Measurements from ENCODE around the gene SYNPO2. TPM values are rescaled to one million over a fixed set of nuclear protein-coding genes. Genes with fewer than 3 reads are reported as not detected.

SYNPO2 gene
- total and polyA plus RNA-seq, 4 donors, result 85.9 to 1,531 (median 273) TPM

DNA sequence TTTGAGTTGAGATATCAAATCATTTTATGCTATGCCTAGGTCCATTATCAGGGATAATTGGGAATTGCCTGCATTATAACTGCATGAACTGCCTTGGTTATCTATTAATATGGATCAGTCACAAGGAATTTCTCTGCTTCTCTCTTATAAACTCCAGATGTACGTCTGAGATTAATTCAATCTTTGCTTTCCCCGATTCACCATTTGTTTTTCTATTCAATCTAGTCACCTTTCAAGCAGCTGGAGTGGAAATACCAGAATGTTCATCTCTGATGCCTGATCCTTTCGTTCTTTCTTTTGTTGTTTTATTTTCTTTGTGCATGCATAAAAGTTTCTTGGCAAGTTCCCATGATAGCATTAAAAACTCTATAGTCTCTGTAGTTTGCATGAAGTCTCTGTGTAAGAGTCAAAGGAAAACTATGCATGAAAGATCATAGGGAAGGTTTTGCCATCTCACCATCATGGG lies 22.6 kb downstream of the SYNPO2 start:
- peak overlapping the region in 1 of 2 donors; percentile 87 for H3K27ac ChIP-seq (ENCODE audit: low read depth in 1 of 2, low read length in 2 of 2)
- no peak for DNase-seq
- ATAC-seq (ENCODE audit: low FRiP score), result no peak
- H3K4me1 ChIP-seq (ENCODE audit: control insufficient read depth in 1 of 2, insufficient read depth in 2 of 2, low read length in 2 of 2), result peaks cover 0 to 11% of the 10 kb centered on the region in 2 donors
- no peaks in the 10 kb centered on the region for H3K36me3 ChIP-seq (ENCODE audit: control insufficient read depth in 1 of 2, insufficient read depth in 2 of 2, low read length in 1 of 2)
- 8% methylated on average over 3 of the region's 3 CpGs for WGBS, 2 donors
- H3K9me3 ChIP-seq (ENCODE audit: control insufficient read depth, low read length), result no peaks in the 10 kb centered on the region
- H3K27me3 ChIP-seq (ENCODE audit: control insufficient read depth in 1 of 2, insufficient read depth in 2 of 2, low read length in 1 of 2), result no peaks in the 10 kb centered on the region
- peak overlapping the region in 1 of 2 donors; percentile 18 for H3K4me3 ChIP-seq (ENCODE audit: low read length in 2 of 2)
- intact Hi-C loops (cut with DNase I), result no loop called here

DNA sequence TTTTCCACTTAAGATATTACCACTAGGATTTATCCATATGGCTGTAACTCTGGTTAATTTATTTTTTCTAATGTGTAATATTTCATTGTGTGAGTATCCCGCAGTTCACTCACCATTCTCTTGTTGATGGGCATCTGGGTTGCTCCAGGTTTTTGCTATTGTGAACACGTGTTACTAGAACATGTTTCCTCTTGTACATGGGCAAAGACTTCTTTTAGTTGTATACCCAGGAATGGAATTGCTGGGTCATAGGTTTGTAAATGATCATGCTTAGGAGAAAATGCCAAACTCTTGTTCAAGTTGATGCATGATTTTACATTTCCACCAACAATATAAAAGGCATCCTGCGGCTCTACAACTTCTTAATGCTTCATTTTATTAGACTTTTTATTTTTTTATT lies 26.8 kb downstream of the SYNPO2 start:
- no peaks in the 10 kb centered on the region for H3K27me3 ChIP-seq (ENCODE audit: control insufficient read depth in 1 of 2, insufficient read depth in 2 of 2, low read length in 1 of 2)
- H3K9me3 ChIP-seq (ENCODE audit: control insufficient read depth, low read length), result no peaks in the 10 kb centered on the region
- intact Hi-C loops (cut with DNase I), result no loop called here
- no peaks in the 10 kb centered on the region for H3K36me3 ChIP-seq (ENCODE audit: control insufficient read depth in 1 of 2, insufficient read depth in 2 of 2, low read length in 1 of 2)
- ATAC-seq (ENCODE audit: low FRiP score) (no peak), DNase-seq (no peak)
- no peak overlapping the region for H3K27ac ChIP-seq (ENCODE audit: low read depth in 1 of 2, low read length in 2 of 2)
- WGBS, 2 donors, result 92% methylated on average over 3 of the region's 3 CpGs
- no peak overlapping the region for H3K4me3 ChIP-seq (ENCODE audit: low read length in 2 of 2)
- peaks cover 2 to 9% of the 10 kb centered on the region in 2 donors for H3K4me1 ChIP-seq (ENCODE audit: control insufficient read depth in 1 of 2, insufficient read depth in 2 of 2, low read length in 2 of 2)

DNA sequence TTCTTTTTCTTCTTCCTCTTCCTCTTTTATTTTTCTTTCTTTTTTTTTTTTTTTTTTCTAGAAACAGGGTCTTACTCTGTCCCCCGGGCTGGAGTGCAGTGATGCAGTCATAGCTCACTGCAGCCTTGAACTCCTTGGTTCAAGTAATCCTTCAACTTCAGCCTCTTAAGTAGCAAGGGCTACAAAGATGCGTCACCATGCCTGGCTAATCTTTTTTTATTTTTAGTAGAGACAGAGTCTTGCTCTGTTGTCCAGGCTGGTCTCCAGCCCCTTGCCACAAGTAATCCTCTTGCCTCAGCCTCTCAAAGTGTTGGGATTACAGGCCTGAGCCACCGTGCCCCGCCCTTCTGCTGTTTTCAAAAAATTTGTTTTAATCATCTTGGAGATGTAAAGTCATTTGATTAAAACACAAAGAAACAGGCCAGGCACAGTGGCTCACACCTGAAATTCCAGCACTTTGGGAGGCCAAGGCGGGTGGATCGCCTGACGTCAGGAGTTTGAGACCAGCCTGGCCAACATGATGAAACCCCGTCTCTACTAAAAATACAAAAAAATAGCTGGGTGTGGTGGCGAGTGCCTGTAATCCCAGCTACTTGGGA lies 28.1 kb downstream of the SYNPO2 start:
- Histone ChIP-seq H3K4me1 (ENCODE audit: control insufficient read depth in 1 of 2, insufficient read depth in 2 of 2, low read length in 2 of 2) (peaks cover 2 to 15% of the 10 kb centered on the region in 2 donors), H3K4me3 (ENCODE audit: low read length in 2 of 2) (no peak overlapping the region), H3K9me3 (ENCODE audit: control insufficient read depth, low read length) (no peaks in the 10 kb centered on the region), H3K36me3 (ENCODE audit: control insufficient read depth in 1 of 2, insufficient read depth in 2 of 2, low read length in 1 of 2) (no peaks in the 10 kb centered on the region), H3K27me3 (ENCODE audit: control insufficient read depth in 1 of 2, insufficient read depth in 2 of 2, low read length in 1 of 2) (no peaks in the 10 kb centered on the region), H3K27ac (ENCODE audit: low read depth in 1 of 2, low read length in 2 of 2) (peak overlapping the region; percentile 1 to 57)
- ATAC-seq (ENCODE audit: low FRiP score) (no peak), DNase-seq (no peak)
- 86 to 89% methylated on average over 9 of the region's 9 CpGs for WGBS, 2 donors
- intact Hi-C loops (cut with DNase I), result no loop called here

DNA sequence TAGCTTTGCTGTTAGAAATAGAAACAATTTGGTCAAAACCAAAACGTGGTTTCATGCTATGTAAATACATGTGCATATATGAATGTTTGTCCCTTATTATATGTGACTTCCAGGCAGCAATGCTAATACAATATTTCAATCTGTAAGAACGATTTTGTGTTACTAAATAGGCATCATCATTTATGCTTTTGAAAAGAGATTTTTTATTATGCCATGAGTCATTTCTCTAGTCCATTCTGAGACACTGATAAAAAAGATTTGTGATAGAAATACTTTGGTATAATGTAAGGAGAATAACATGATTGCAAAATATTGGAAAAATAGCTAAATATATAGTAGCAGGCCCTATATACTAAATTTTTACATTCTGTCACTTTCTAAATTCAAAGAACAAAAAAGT lies 28.9 kb downstream of the SYNPO2 start:
- DNase-seq, result no peak
- peaks cover 2 to 18% of the 10 kb centered on the region in 2 donors for H3K4me1 ChIP-seq (ENCODE audit: control insufficient read depth in 1 of 2, insufficient read depth in 2 of 2, low read length in 2 of 2)
- no peak overlapping the region for H3K4me3 ChIP-seq (ENCODE audit: low read length in 2 of 2)
- H3K9me3 ChIP-seq (ENCODE audit: control insufficient read depth, low read length), result no peaks in the 10 kb centered on the region
- H3K27me3 ChIP-seq (ENCODE audit: control insufficient read depth in 1 of 2, insufficient read depth in 2 of 2, low read length in 1 of 2), result no peaks in the 10 kb centered on the region
- WGBS, 2 donors, result 5 to 7% methylated on average over 2 of the region's 2 CpGs
- intact Hi-C loops (cut with DNase I), result no loop called here
- no peak for ATAC-seq (ENCODE audit: low FRiP score)
- H3K36me3 ChIP-seq (ENCODE audit: control insufficient read depth in 1 of 2, insufficient read depth in 2 of 2, low read length in 1 of 2), result no peaks in the 10 kb centered on the region
- H3K27ac ChIP-seq (ENCODE audit: low read depth in 1 of 2, low read length in 2 of 2), result no peak overlapping the region

DNA sequence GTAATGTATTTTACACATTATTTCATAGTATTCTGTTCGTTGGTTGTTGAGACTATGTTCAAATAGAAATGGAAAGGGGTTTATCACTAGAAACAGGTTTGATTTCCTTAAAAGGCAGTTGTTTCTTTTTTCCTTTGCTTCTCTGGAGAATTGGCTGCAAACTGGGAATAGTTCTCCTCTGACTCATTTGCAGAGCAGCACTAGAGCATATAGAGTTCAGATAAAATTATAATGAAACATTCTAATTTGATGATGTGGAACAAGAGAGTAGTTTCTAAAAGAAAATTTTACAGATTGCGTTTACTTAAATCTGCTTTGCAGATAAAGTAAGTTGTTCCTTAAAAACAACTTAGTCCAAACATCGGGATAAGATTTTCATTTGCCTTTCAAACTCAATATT lies 29.7 kb downstream of the SYNPO2 start:
- Histone ChIP-seq H3K9me3 (ENCODE audit: control insufficient read depth, low read length) (no peaks in the 10 kb centered on the region), H3K27ac (ENCODE audit: low read depth in 1 of 2, low read length in 2 of 2) (no peak overlapping the region), H3K4me1 (ENCODE audit: control insufficient read depth in 1 of 2, insufficient read depth in 2 of 2, low read length in 2 of 2) (peaks cover 3 to 18% of the 10 kb centered on the region in 2 donors), H3K27me3 (ENCODE audit: control insufficient read depth in 1 of 2, insufficient read depth in 2 of 2, low read length in 1 of 2) (no peaks in the 10 kb centered on the region), H3K36me3 (ENCODE audit: control insufficient read depth in 1 of 2, insufficient read depth in 2 of 2, low read length in 1 of 2) (no peaks in the 10 kb centered on the region), H3K4me3 (ENCODE audit: low read length in 2 of 2) (no peak overlapping the region)
- ATAC-seq (ENCODE audit: low FRiP score) (peak; percentile 52), DNase-seq (no peak)
- 2 to 5% methylated on average over 3 of the region's 3 CpGs for WGBS, 2 donors
- intact Hi-C loops (cut with DNase I), result no loop called here

DNA sequence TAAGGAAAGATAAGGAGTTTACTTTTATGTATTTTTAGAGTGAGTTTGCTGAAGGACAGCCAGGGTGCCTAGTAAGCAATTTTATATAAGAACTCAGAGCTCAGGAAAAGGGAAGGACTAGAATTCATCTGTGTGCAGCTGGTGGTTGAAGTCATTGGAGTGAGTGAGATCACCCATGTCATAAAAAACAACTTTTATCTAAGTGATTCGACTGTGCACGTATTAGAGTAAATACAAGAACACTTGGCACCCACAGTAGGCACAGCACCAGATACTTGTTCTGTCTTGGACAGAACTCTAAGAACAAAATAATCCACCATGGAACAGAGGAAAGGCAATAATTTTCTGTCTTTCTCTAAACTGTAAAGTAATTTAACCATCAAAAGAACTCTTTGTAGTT lies 31.6 kb downstream of the SYNPO2 start:
- Histone ChIP-seq H3K27ac (ENCODE audit: low read depth in 1 of 2, low read length in 2 of 2) (peak overlapping the region in 1 of 2 donors; percentile 79), H3K4me1 (ENCODE audit: control insufficient read depth in 1 of 2, insufficient read depth in 2 of 2, low read length in 2 of 2) (peaks cover 5 to 18% of the 10 kb centered on the region in 2 donors), H3K36me3 (ENCODE audit: control insufficient read depth in 1 of 2, insufficient read depth in 2 of 2, low read length in 1 of 2) (no peaks in the 10 kb centered on the region), H3K27me3 (ENCODE audit: control insufficient read depth in 1 of 2, insufficient read depth in 2 of 2, low read length in 1 of 2) (no peaks in the 10 kb centered on the region), H3K9me3 (ENCODE audit: control insufficient read depth, low read length) (no peaks in the 10 kb centered on the region), H3K4me3 (ENCODE audit: low read length in 2 of 2) (no peak overlapping the region)
- 2 to 3% methylated on average over 2 of the region's 2 CpGs for whole genome bisulfite sequencing, 2 donors
- DNase-seq (peak in 1 of 2 donors; percentile 52), ATAC-seq (ENCODE audit: low FRiP score) (peak; percentile 81)
- intact Hi-C loops (cut with DNase I), result no loop called here

DNA sequence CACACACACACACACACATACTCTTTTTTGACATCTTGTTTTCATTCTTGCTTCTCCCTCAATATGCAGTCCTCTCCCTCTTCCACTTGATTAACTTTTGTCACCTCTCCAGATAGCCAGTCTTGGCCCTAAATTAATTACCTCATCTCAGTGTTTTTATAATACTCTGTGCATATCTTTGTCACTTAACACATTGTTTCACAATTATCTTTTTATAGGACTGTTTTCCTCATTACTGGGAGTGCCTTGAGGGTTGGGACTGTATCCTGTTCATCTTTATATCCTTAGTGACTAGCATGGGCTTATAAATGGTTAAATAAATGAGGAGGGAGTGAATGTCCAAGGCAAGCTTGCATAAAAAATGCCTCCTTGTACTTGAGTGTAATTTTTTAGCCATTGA lies 33.1 kb downstream of the SYNPO2 start:
- peak overlapping the region in 1 of 2 donors; percentile 93 for H3K27ac ChIP-seq (ENCODE audit: low read depth in 1 of 2, low read length in 2 of 2)

DNA sequence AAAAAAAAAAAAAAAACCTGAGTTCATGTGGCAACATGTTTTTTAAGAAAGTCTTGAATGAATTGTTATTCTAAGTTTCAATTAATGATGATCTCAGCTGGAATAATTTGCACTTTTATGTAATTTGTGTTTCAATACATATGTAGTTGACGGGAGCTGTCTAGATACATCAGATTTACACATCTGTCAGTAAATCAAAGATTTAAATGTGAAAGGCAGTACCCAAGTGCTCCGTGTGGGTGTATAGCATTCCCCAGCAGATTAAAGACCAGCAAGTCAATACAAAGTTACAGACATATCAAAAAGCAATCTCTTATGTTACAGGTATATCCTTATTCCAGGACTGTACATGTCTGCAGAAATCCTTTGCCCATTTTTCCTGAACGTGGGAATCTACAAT lies 35.2 kb downstream of the SYNPO2 start:
- no peak for ATAC-seq (ENCODE audit: low FRiP score)
- intact Hi-C loops (cut with DNase I), result no loop called here
- Histone ChIP-seq H3K36me3 (ENCODE audit: control insufficient read depth in 1 of 2, insufficient read depth in 2 of 2, low read length in 1 of 2) (no peaks in the 10 kb centered on the region), H3K4me3 (ENCODE audit: low read length in 2 of 2) (no peak overlapping the region), H3K9me3 (ENCODE audit: control insufficient read depth, low read length) (no peaks in the 10 kb centered on the region), H3K27me3 (ENCODE audit: control insufficient read depth in 1 of 2, insufficient read depth in 2 of 2, low read length in 1 of 2) (no peaks in the 10 kb centered on the region), H3K27ac (ENCODE audit: low read depth in 1 of 2, low read length in 2 of 2) (no peak overlapping the region), H3K4me1 (ENCODE audit: control insufficient read depth in 1 of 2, insufficient read depth in 2 of 2, low read length in 2 of 2) (peaks cover 10 to 29% of the 10 kb centered on the region in 2 donors)
- no peak for DNase-seq
- WGBS, 2 donors, result 31 to 37% methylated on average over 3 of the region's 3 CpGs

More for the DNA sequence above, 33.1 kb downstream of the SYNPO2 start:
- H3K4me3 ChIP-seq (ENCODE audit: low read length in 2 of 2), result no peak overlapping the region
- H3K9me3 ChIP-seq (ENCODE audit: control insufficient read depth, low read length), result no peaks in the 10 kb centered on the region
- no peaks in the 10 kb centered on the region for H3K27me3 ChIP-seq (ENCODE audit: control insufficient read depth in 1 of 2, insufficient read depth in 2 of 2, low read length in 1 of 2)
- DNase-seq (no peak), ATAC-seq (ENCODE audit: low FRiP score) (no peak)
- no peaks in the 10 kb centered on the region for H3K36me3 ChIP-seq (ENCODE audit: control insufficient read depth in 1 of 2, insufficient read depth in 2 of 2, low read length in 1 of 2)
- intact Hi-C loops (cut with DNase I), result no loop called here
- peaks cover 8 to 25% of the 10 kb centered on the region in 2 donors for H3K4me1 ChIP-seq (ENCODE audit: control insufficient read depth in 1 of 2, insufficient read depth in 2 of 2, low read length in 2 of 2)

DNA sequence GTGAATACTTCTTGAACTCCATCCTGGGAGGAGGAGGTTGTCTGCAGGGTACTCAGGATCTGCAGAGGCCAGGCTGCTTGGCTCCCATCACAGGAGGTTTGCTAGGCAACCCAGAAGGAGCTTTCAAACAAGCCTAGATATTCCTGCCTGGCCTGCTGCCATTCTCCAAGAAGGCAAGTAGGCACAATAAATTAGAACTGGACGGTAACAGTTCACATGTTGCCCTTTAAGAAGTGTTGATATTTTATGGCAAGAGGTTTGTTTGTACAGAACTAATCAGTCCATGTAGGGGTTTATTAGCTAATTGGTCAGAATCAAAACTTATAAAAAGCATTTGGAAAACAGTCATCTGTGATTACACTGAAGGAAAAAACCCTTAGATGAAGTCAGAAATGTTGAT lies 39.3 kb downstream of the SYNPO2 start:
- no peaks in the 10 kb centered on the region for H3K27me3 ChIP-seq (ENCODE audit: control insufficient read depth in 1 of 2, insufficient read depth in 2 of 2, low read length in 1 of 2)
- peaks cover 8 to 19% of the 10 kb centered on the region in 2 donors for H3K4me1 ChIP-seq (ENCODE audit: control insufficient read depth in 1 of 2, insufficient read depth in 2 of 2, low read length in 2 of 2)
- H3K4me3 ChIP-seq (ENCODE audit: low read length in 2 of 2), result no peak overlapping the region
- H3K27ac ChIP-seq (ENCODE audit: low read depth in 1 of 2, low read length in 2 of 2), result peak overlapping the region; percentile 11 to 43
- H3K9me3 ChIP-seq (ENCODE audit: control insufficient read depth, low read length), result no peaks in the 10 kb centered on the region
- H3K36me3 ChIP-seq (ENCODE audit: control insufficient read depth in 1 of 2, insufficient read depth in 2 of 2, low read length in 1 of 2), result no peaks in the 10 kb centered on the region
- peak; percentile 86 for ATAC-seq (ENCODE audit: low FRiP score)
- intact Hi-C loops (cut with DNase I), result no loop called here
- 3 to 4% methylated on average over 1 of the region's 1 CpG for WGBS, 2 donors
- peak; percentile 77 to 81 for DNase-seq
